ENCODE measurements around the gene CD248. TPM values are rescaled to one million over a fixed set of nuclear protein-coding genes. Genes with fewer than 3 reads are reported as not detected.
A peak's percentile ranks its signal among the peaks of the same experiment; 100 is the strongest.

The CD248 gene
- total and polyA plus RNA-seq, 2 donors (not counting 1 experiment from before 2014, with no cell fraction given), result 0.40 to 0.96 TPM

GRCh38 chr11:66312549-66313320 lies 4.1 kb downstream of the CD248 start:
- Mint-ChIP-seq H3K27ac (peak overlapping the region; percentile 99), H3K4me1 (peaks cover 34% of the 10 kb centered on the region), H3K27me3 (peaks cover under 1% of the 10 kb centered on the region), H3K9me3 (ENCODE audit: insufficient read depth) (no peaks in the 10 kb centered on the region), H3K4me3 (peak overlapping the region; percentile 99)
- no peaks in the 10 kb centered on the region for H3K36me3 ChIP-seq (replicated peaks in 1 of 2; ENCODE audit: control extremely low read depth in 1 of 2, control insufficient read depth in 1 of 2, extremely low read depth in 1 of 2, insufficient read depth in 2 of 2, low read length in 1 of 2)
- peak overlapping the region; percentile 30 to 72 (median 63) for H3K4me3 ChIP-seq (ENCODE audit: control extremely low read depth in 1 of 5, extremely low read depth in 1 of 5, insufficient read depth in 1 of 5, low read depth in 2 of 5, low read length in 4 of 5)
- peak overlapping the region; percentile 88 for H2AFZ ChIP-seq (ENCODE audit: insufficient read depth, low read depth, low read length, poor library complexity, severe bottlenecking)
- ATAC-seq (ENCODE audit: low read depth) (peak; percentile 65), DNase-seq (peak; percentile 97)
- H3K79me2 ChIP-seq (ENCODE audit: control insufficient read depth, insufficient read depth, low read length), result no peaks in the 10 kb centered on the region
- H3K4me2 ChIP-seq (replicated peaks; ENCODE audit: low read depth, low read length, poor library complexity, severe bottlenecking), result peak overlapping the region; percentile 89
- no peaks in the 10 kb centered on the region for H3K27me3 ChIP-seq (replicated peaks in 1 of 4; ENCODE audit: control extremely low read depth in 1 of 4, control insufficient read depth in 3 of 4, insufficient read depth in 4 of 4, low read length in 3 of 4)
- peak overlapping the region; percentile 75 for H3K9ac ChIP-seq (ENCODE audit: low read length)
- peaks cover 18 to 28% of the 10 kb centered on the region in 2 donors for H3K4me1 ChIP-seq (ENCODE audit: control insufficient read depth in 2 of 2, insufficient read depth in 2 of 2, low read length in 2 of 2)
- POLR2A ChIA-PET, result interaction anchor here (0.5 to 2.0 kb wide), 20 partner anchors 10 to 1048 kb away, joined by 3 to 12 read pairs (median 4); partner anchors contain the start of genes BRMS1, DPP3, FIBP and MRPL11
- H3K27ac ChIP-seq (ENCODE audit: low read length in 2 of 2), result peak overlapping the region; percentile 80 to 88
- no peaks in the 10 kb centered on the region for H3K9me3 ChIP-seq (ENCODE audit: control extremely low read depth in 1 of 3, control insufficient read depth in 2 of 3, insufficient read depth in 1 of 3, low read length in 2 of 3)
- WGBS (ENCODE audit: insufficient coverage), result 2% methylated on average over 43 of the region's 52 CpGs
- no peak for TF ChIP-seq EZH2 (IDR thresholded peaks at IDR 0.05; ENCODE audit: borderline replicate concordance, insufficient read depth, low read depth, low read length, poor library complexity, severe bottlenecking)
- no peak for TF ChIP-seq CTCF (IDR thresholded peaks at IDR 0.05)
- no peaks in the 10 kb centered on the region for H4K20me1 ChIP-seq (ENCODE audit: control insufficient read depth, insufficient read depth, low read length, poor library complexity, severe bottlenecking)
- CTCF ChIA-PET, result interaction anchor here (0.6 to 6.3 kb wide), 30 partner anchors 9 to 533 kb away, joined by 3 to 101 read pairs (median 8); partner anchors contain the start of genes B4GAT1, BRMS1, DPP3 and MRPL11
- intact Hi-C loops (cut with micrococcal nuclease), result loop anchor here (1.0 to 2.0 kb wide), 9 partner anchors 16 to 366 kb away; partner anchors contain the start of genes BRMS1, PELI3, RAB1B and SLC29A2
